IMR-90 (cell line): Measurements from ENCODE around the gene NAB2. TPM values are rescaled to one million over a fixed set of nuclear protein-coding genes. Genes with fewer than 3 reads are reported as not detected.

ENCODE experiments used
- ATAC-seq: fragments of 200-7000 bp; cut with Tn5 transposase; 2 replicates; pipeline ENCODE4 v1.9.1; 2020; ENCODE audit warnings: low read depth, mild to moderate bottlenecking, moderate library complexity
- BruUV-seq: library from RNA; stranded (reverse); fragments of 400-500 nt; replicated peaks from 2 replicates; lab custom pipeline; 2021; lab: Mats Ljungman, UMichigan
- CTCF ChIA-PET: fragments of 300-600 bp; formaldehyde crosslinking; extraction: SDS; loops from one replicate; lab custom pipeline; 2021; ENCODE audit warnings: antibody characterized with exemption; lab: Yijun Ruan, JAX
- POLR2A ChIA-PET: fragments of 300-600 bp; sonication (Branson Sonifier 250); formaldehyde crosslinking; loops from one replicate; lab custom pipeline; 2022; ENCODE audit warnings: antibody characterized with exemption; ENCODE audit not compliant: unreplicated experiment; lab: Charles Lee
- DNase-seq: peaks from one replicate; pipeline ENCODE4 v3.0.0; 2013
- H2AFZ ChIP-seq: replicated peaks from 2 replicates; pipeline ENCODE3; 2013; ENCODE audit warnings: low read length, mild to moderate bottlenecking; ENCODE audit not compliant: poor library complexity
- H2AK5ac ChIP-seq: 2 replicates; pipeline ENCODE4 v1.6.1; 2013; ENCODE audit warnings: low read depth, low read length, inconsistent platforms
- H2AK9ac ChIP-seq: replicated peaks from 2 replicates; pipeline ENCODE3; 2013; ENCODE audit warnings: mild to moderate bottlenecking, low read depth, low read length, moderate library complexity; ENCODE audit not compliant: poor library complexity
- H2BK120ac ChIP-seq: 2 replicates; pipeline ENCODE4 v1.6.1; 2013; ENCODE audit warnings: low read depth, low read length, inconsistent platforms
- H2BK15ac ChIP-seq: 3 replicates; pipeline ENCODE4 v1.6.1; 2013; ENCODE audit warnings: low read depth, low read length, inconsistent platforms
- H2BK20ac ChIP-seq: 2 replicates; pipeline ENCODE4 v1.6.1; 2013; ENCODE audit warnings: low read depth, mild to moderate bottlenecking, inconsistent platforms, low read length, moderate library complexity
- H2BK5ac ChIP-seq: 2 replicates; pipeline ENCODE4 v1.6.1; 2013; ENCODE audit warnings: mild to moderate bottlenecking, low read depth, low read length, inconsistent platforms; ENCODE audit not compliant: poor library complexity, severe bottlenecking
- H3K14ac ChIP-seq: replicated peaks from 2 replicates; pipeline ENCODE4 v1.6.1; 2013; ENCODE audit warnings: low read depth, low read length, inconsistent platforms
- H3K18ac ChIP-seq: 2 replicates; pipeline ENCODE4 v1.6.1; 2013; ENCODE audit warnings: low read depth, low read length, control low read depth
- H3K23ac ChIP-seq: 2 replicates; pipeline ENCODE4 v1.6.1; 2013; ENCODE audit warnings: low read depth, low read length, inconsistent platforms
- H3K27ac ChIP-seq: 2 replicates; pipeline ENCODE4 v1.5.1; 2013; ENCODE audit warnings: mild to moderate bottlenecking, control low read depth, low read length; ENCODE audit not compliant: insufficient read depth
- H3K27me3 ChIP-seq: 2 replicates; pipeline ENCODE4 v1.6.1; 2013; ENCODE audit warnings: low read length; ENCODE audit not compliant: control insufficient read depth, insufficient read depth
- H3K36me3 ChIP-seq: 2 replicates; pipeline ENCODE4 v1.6.1; 2013; ENCODE audit warnings: low read length, mixed read lengths; ENCODE audit not compliant: control insufficient read depth, insufficient read depth
- H3K4ac ChIP-seq: 2 replicates; pipeline ENCODE4 v1.6.1; 2013; ENCODE audit warnings: low read depth, low read length, inconsistent platforms
- H3K4me1 ChIP-seq: 2 replicates; pipeline ENCODE4 v1.6.1; 2013; ENCODE audit warnings: low read length, mixed read lengths; ENCODE audit not compliant: control insufficient read depth, insufficient read depth
- H3K4me2 ChIP-seq: 2 replicates; pipeline ENCODE4 v1.6.1; 2013; ENCODE audit warnings: low read depth, mild to moderate bottlenecking, control low read depth, low read length, moderate library complexity
- H3K4me3 ChIP-seq: 2 replicates; pipeline ENCODE4 v1.5.1; 2013; ENCODE audit warnings: low read depth, mild to moderate bottlenecking, control low read depth, low read length, moderate library complexity; ENCODE audit not compliant: insufficient read depth
- H3K56ac ChIP-seq: 2 replicates; pipeline ENCODE4 v1.6.1; 2013; ENCODE audit warnings: low read length, inconsistent platforms; ENCODE audit not compliant: insufficient read depth; ENCODE audit errors: extremely low read depth
- H3K79me1 ChIP-seq, 2 experiments: 2 replicates each; pipeline ENCODE4 v1.6.1; 2013; ENCODE audit warnings: low read length in 2 of 2, inconsistent platforms in 1 of 2, low read depth in 1 of 2
- H3K9ac ChIP-seq: 2 replicates; pipeline ENCODE4 v1.6.1; 2013; ENCODE audit warnings: low read depth, low read length, control low read depth
- H3K9me1 ChIP-seq: 2 replicates; pipeline ENCODE4 v1.6.1; 2013; ENCODE audit warnings: low read length, inconsistent platforms; ENCODE audit not compliant: insufficient read depth
- H3K9me3 ChIP-seq: 2 replicates; pipeline ENCODE4 v1.6.1; 2013; ENCODE audit warnings: low read length; ENCODE audit not compliant: control insufficient read depth, insufficient read depth
- H4K20me1 ChIP-seq: 2 replicates; pipeline ENCODE4 v1.6.1; 2013; ENCODE audit warnings: low read length, inconsistent platforms; ENCODE audit not compliant: insufficient read depth
- H4K5ac ChIP-seq: 2 replicates; pipeline ENCODE4 v1.6.1; 2013; ENCODE audit warnings: mild to moderate bottlenecking, low read depth, low read length, control low read depth
- H4K8ac ChIP-seq, 2 experiments: 2 replicates each; pipeline ENCODE4 v1.6.1; 2013; ENCODE audit warnings: low read depth in 2 of 2, low read length in 2 of 2, control low read depth in 1 of 2, inconsistent platforms in 1 of 2
- H4K91ac ChIP-seq: 2 replicates; pipeline ENCODE4 v1.6.1; 2013; ENCODE audit warnings: low read depth, low read length, inconsistent platforms; ENCODE audit not compliant: insufficient read depth
- BHLHE40 ChIP-seq: fragments of 150-350 bp; IDR thresholded peaks from 2 replicates; pipeline ENCODE4 v1.6.1; 2016; ENCODE audit warnings: mild to moderate bottlenecking, low read depth, low read length
- CEBPB ChIP-seq: IDR thresholded peaks from 2 replicates; pipeline ENCODE4 v1.6.1; 2012; ENCODE audit warnings: low read depth, low read length, improper control_type of control experiment
- CHD1 ChIP-seq: IDR thresholded peaks from 2 replicates; pipeline ENCODE4 v1.6.1; 2012; ENCODE audit warnings: low read depth, low read length, improper control_type of control experiment
- CTCF ChIP-seq: conservative IDR thresholded peaks from 2 replicates; pipeline ENCODE4 v1.5.1; 2012; ENCODE audit warnings: mild to moderate bottlenecking, low read depth, low read length, improper control_type of control experiment
- FOS ChIP-seq: fragments of 150-350 bp; IDR thresholded peaks from 2 replicates; pipeline ENCODE4 v1.6.1; 2016; ENCODE audit warnings: low read depth, low read length
- MAFK ChIP-seq: IDR thresholded peaks from 2 replicates; pipeline ENCODE4 v1.6.1; 2012; ENCODE audit warnings: low read depth, low read length, improper control_type of control experiment
- MAZ ChIP-seq: IDR thresholded peaks from 2 replicates; pipeline ENCODE4 v1.6.1; 2012; ENCODE audit warnings: low read depth, mild to moderate bottlenecking, low read length, improper control_type of control experiment, moderate library complexity, borderline replicate concordance
- MXI1 ChIP-seq: IDR thresholded peaks from 2 replicates; pipeline ENCODE4 v1.6.1; 2012; ENCODE audit warnings: low read depth, mild to moderate bottlenecking, low read length, moderate library complexity, borderline replicate concordance
- NFE2L2 ChIP-seq: fragments of 150-350 bp; IDR thresholded peaks from 2 replicates; pipeline ENCODE4 v1.6.1; 2016; ENCODE audit warnings: low read depth, mild to moderate bottlenecking, low read length
- POLR2A ChIP-seq: IDR thresholded peaks from 2 replicates; pipeline ENCODE4 v1.6.1; 2012; ENCODE audit warnings: mild to moderate bottlenecking, low read depth, low read length
- RAD21 ChIP-seq: IDR thresholded peaks from 2 replicates; pipeline ENCODE4 v1.6.1; 2012; ENCODE audit warnings: low read length, improper control_type of control experiment
- RCOR1 ChIP-seq: IDR thresholded peaks from 2 replicates; pipeline ENCODE4 v1.6.1; 2012; ENCODE audit warnings: mild to moderate bottlenecking, low read length, improper control_type of control experiment; ENCODE audit not compliant: insufficient replicate concordance
- RFX5 ChIP-seq: IDR thresholded peaks from 2 replicates; pipeline ENCODE4 v1.8.0; 2012; ENCODE audit warnings: low read depth, mild to moderate bottlenecking, low read length, moderate library complexity
- SMC3 ChIP-seq: fragments of 150-350 bp; IDR thresholded peaks from 2 replicates; pipeline ENCODE4 v1.6.1; 2016; ENCODE audit warnings: low read depth, mild to moderate bottlenecking, antibody characterized with exemption, low read length, moderate library complexity
- USF2 ChIP-seq: fragments of 150-350 bp; IDR thresholded peaks from 2 replicates; pipeline ENCODE4 v1.6.1; 2017; ENCODE audit warnings: mild to moderate bottlenecking, antibody characterized with exemption, low read length, low read depth
- WGBS, 2 experiments: methylation state at CpG; one replicate each; pipeline versions ENCODE4 v1.1.5 to v1.1.7; 2013; ENCODE audit warnings: missing lambda C conversion rate in 2 of 2; ENCODE audit not compliant: insufficient read length in 1 of 2; ENCODE audit errors: extremely low coverage in 2 of 2; 5-methylcytosine and 5-hydroxymethylcytosine counted together
- dilution Hi-C: fragments of 300-500 bp; cut with HindIII; formaldehyde crosslinking; loops from one replicate; pipeline ENCODE4 v1.14.3; 2018; ENCODE audit warnings: low sequenced_read_pairs; ENCODE audit not compliant: unreplicated experiment
- in situ Hi-C: fragments of 300-500 bp; cut with MboI; formaldehyde crosslinking; loops from 3 replicates; pipeline ENCODE4 v1.14.3; 2019; ENCODE audit warnings: low sequenced_read_pairs, inconsistent platforms, mixed read lengths
- intact Hi-C: fragments of 100-400 bp; cut with micrococcal nuclease; formaldehyde crosslinking; loops from 2 replicates; pipeline ENCODE4 v1.10.0; 2022
- polyA plus RNA-seq, 3 experiments: library from polyadenylated mRNA; depleted of rRNA; stranded (reverse); fragments of >200 nt; gene quantifications; 2 replicates each; pipeline ENCODE4 v1.2.3, GENCODE V29; 2012; ENCODE audit warnings: low replicate concordance in 1 of 3
- total RNA-seq: library from RNA; depleted of rRNA; stranded (reverse); fragments of >200 nt; gene quantifications from 2 replicates; pipeline ENCODE4 v1.2.3, GENCODE V29; 2012
- TF ChIP-seq, protein P1 (sequence below): fragments of 150-350 bp; IDR thresholded peaks from 2 replicates; pipeline ENCODE4 v1.6.1; 2016; ENCODE audit warnings: low read depth, mild to moderate bottlenecking, low read length, moderate library complexity, borderline replicate concordance

NAB2 gene
- total and polyA plus RNA-seq, 2 of the 4 experiments (the other 2 are of a cell fraction), result 65.1 to 68.8 TPM

- WGBS, 2 experiments, result 41% methylated on average over 2 of the region's 6 CpGs; no CpG with 5 or more reads in 1 of the 2 experiments
- intact Hi-C loops, result no loop called here
- Histone ChIP-seq H3K79me1 (peaks cover 38 to 88% of the 10 kb centered on the region in 2 experiments), H2AK5ac (peak overlapping the region; percentile 83), H2BK120ac (peak overlapping the region; percentile 84), H4K5ac (peak overlapping the region; percentile 26; the same call in 1 of the 2 replicates), H2AFZ (peak overlapping the region; percentile 37), H3K14ac (peak overlapping the region; percentile 70; the same call in 1 of the 2 replicates), H3K9ac (no peak overlapping the region), H4K8ac (peak overlapping the region; percentile 28 to 58; a peak in 2 of 4 replicates), H2AK9ac (peak overlapping the region; percentile 95), H3K23ac (peak overlapping the region; percentile 84), H3K27me3 (no peaks in the 10 kb centered on the region), H2BK20ac (peak overlapping the region; percentile 57), H3K4me3 (no peak overlapping the region), H4K20me1 (peaks cover 89% of the 10 kb centered on the region), H3K27ac (peak overlapping the region; percentile 66), H3K9me1 (peaks cover 36% of the 10 kb centered on the region), H2BK5ac (peak overlapping the region; percentile 55), H3K9me3 (no peaks in the 10 kb centered on the region), H4K91ac (peak overlapping the region; percentile 88), H3K56ac (peak overlapping the region; percentile 50; the same call in 1 of the 2 replicates), H3K36me3 (peaks cover 31% of the 10 kb centered on the region), H3K4ac (peak overlapping the region; percentile 87), H2BK15ac (peak overlapping the region; percentile 25; the same call in 1 of the 3 replicates), H3K18ac (peak overlapping the region; percentile 11; the same call in 1 of the 2 replicates), H3K4me2 (peak overlapping the region; percentile 55), H3K4me1 (peaks cover 59% of the 10 kb centered on the region)
- POLR2A ChIA-PET, result no interaction called here
- dilution Hi-C loops, result no loop called here
- CTCF ChIA-PET, result no interaction called here
- DNase-seq (no peak), ATAC-seq (no peak)
- BruUV-seq, result no TSS peak
- in situ Hi-C loops, result no loop called here
- no peak for TF ChIP-seq CEBPB
- TF ChIP-seq FOS, result no peak
- no peak for TF ChIP-seq BHLHE40
- TF ChIP-seq, protein P1, sequence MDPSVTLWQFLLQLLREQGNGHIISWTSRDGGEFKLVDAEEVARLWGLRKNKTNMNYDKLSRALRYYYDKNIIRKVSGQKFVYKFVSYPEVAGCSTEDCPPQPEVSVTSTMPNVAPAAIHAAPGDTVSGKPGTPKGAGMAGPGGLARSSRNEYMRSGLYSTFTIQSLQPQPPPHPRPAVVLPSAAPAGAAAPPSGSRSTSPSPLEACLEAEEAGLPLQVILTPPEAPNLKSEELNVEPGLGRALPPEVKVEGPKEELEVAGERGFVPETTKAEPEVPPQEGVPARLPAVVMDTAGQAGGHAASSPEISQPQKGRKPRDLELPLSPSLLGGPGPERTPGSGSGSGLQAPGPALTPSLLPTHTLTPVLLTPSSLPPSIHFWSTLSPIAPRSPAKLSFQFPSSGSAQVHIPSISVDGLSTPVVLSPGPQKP, result no peak
- no peak for TF ChIP-seq MAFK
- no peak for TF ChIP-seq RAD21
- TF ChIP-seq SMC3, result no peak
- no peak for TF ChIP-seq CHD1
- TF ChIP-seq MAZ, result no peak
- TF ChIP-seq CTCF, result no peak
- no peak for TF ChIP-seq RCOR1
- no peak for TF ChIP-seq MXI1
- TF ChIP-seq POLR2A, result no peak
- no peak for TF ChIP-seq NFE2L2
- TF ChIP-seq RFX5, result no peak
- no peak for TF ChIP-seq USF2
Observed at GRCh38 chr12:57133916-57134315, 45.0 kb downstream of the NAB2 start.
